CD14-positive monocyte (primary cell): ENCODE measurements around the gene TMEM179. TPM values are rescaled to one million over a fixed set of nuclear protein-coding genes. Genes with fewer than 3 reads are reported as not detected.

Source experiments
- DNase-seq, 3 donors: peaks; one replicate each; pipeline ENCODE4 v3.0.0-alpha.2; 2011 to 2022
- H2AFZ ChIP-seq: 2 replicates; pipeline ENCODE4 v1.6.0; 2012; ENCODE audit warnings: mild to moderate bottlenecking, low read depth, low read length, inconsistent platforms; ENCODE audit not compliant: insufficient read depth, poor library complexity, severe bottlenecking
- H3K27ac ChIP-seq, 2 donors: 1 replicate in 1 of 2; 2 replicates in 1 of 2; pipeline ENCODE4 v1.5.1; 2012 to 2013; ENCODE audit warnings: low read length in 2 of 2, control low read depth in 1 of 2, inconsistent platforms in 1 of 2, low read depth in 1 of 2, mild to moderate bottlenecking in 1 of 2
- H3K27me3 ChIP-seq, 2 donors: one replicate each; pipeline versions ENCODE4 v1.6.0 to v1.6.1; 2011 to 2013; ENCODE audit warnings: low read length in 2 of 2; ENCODE audit not compliant: control insufficient read depth in 2 of 2, insufficient read depth in 2 of 2
- H3K36me3 ChIP-seq, 2 donors: replicated peaks in 1 of 2; 1 replicate in 1 of 2; 2 replicates in 1 of 2; pipeline versions ENCODE4 v1.5.1 to v1.6.1; 2012 to 2013; ENCODE audit warnings: low read length in 2 of 2, control low read depth in 1 of 2, inconsistent platforms in 1 of 2, mild to moderate bottlenecking in 1 of 2; ENCODE audit not compliant: insufficient read depth in 2 of 2, control insufficient read depth in 1 of 2
- H3K4me1 ChIP-seq, 2 donors: 1 replicate in 1 of 2; 2 replicates in 1 of 2; pipeline versions ENCODE4 v1.5.1 to v1.6.1; 2012 to 2013; ENCODE audit warnings: low read length in 2 of 2, control low read depth in 1 of 2, inconsistent platforms in 1 of 2, mild to moderate bottlenecking in 1 of 2, moderate library complexity in 1 of 2; ENCODE audit not compliant: insufficient read depth in 2 of 2, control insufficient read depth in 1 of 2
- H3K4me2 ChIP-seq: replicated peaks from 2 replicates; pipeline ENCODE3; 2012; ENCODE audit warnings: low read length, moderate library complexity, mild to moderate bottlenecking; ENCODE audit not compliant: poor library complexity, severe bottlenecking; ENCODE audit errors: extremely low read depth
- H3K4me3 ChIP-seq, 3 experiments: fragments of 200-600 bp in 1 of 3; sonication (generic) in 1 of 3; replicated peaks in 1 of 3; 1 replicate in 2 of 3; 2 replicates in 1 of 3; pipeline ENCODE4 v1.5.1; 2011 to 2013; ENCODE audit warnings: low read length in 3 of 3, mild to moderate bottlenecking in 3 of 3, control low read depth in 2 of 3, low read depth in 2 of 3, inconsistent platforms in 1 of 3, moderate library complexity in 1 of 3
- H3K79me2 ChIP-seq: 2 replicates; pipeline ENCODE4 v1.6.0; 2012; ENCODE audit warnings: mild to moderate bottlenecking, control low read depth, inconsistent platforms, low read length, moderate library complexity; ENCODE audit not compliant: insufficient read depth
- H3K9ac ChIP-seq: 2 replicates; pipeline ENCODE4 v1.6.0; 2017; ENCODE audit warnings: low read length, mild to moderate bottlenecking; ENCODE audit not compliant: insufficient read depth, poor library complexity, severe bottlenecking
- H3K9me3 ChIP-seq, 2 donors: replicated peaks in 1 of 2; 1 replicate in 1 of 2; 2 replicates in 1 of 2; pipeline versions ENCODE4 v1.5.1 to v1.6.1; 2012 to 2013; ENCODE audit warnings: low read length in 2 of 2, control low read depth in 1 of 2; ENCODE audit not compliant: control insufficient read depth in 1 of 2, insufficient read depth in 1 of 2
- H4K20me1 ChIP-seq: 2 replicates; pipeline ENCODE4 v1.6.0; 2012; ENCODE audit warnings: mild to moderate bottlenecking, low read length, control low read depth, moderate library complexity; ENCODE audit not compliant: insufficient read depth
- H3K27ac Mint-ChIP-seq, 7 donors: one replicate each; pipeline ENCODE4 v1.8.0; 2020; ENCODE audit warnings: mild to moderate bottlenecking in 7 of 7, mixed read lengths in 7 of 7, moderate library complexity in 6 of 7, inconsistent platforms in 2 of 7
- H3K27me3 Mint-ChIP-seq, 3 donors: one replicate each; pipeline ENCODE4 v1.8.0; 2021 to 2022; ENCODE audit warnings: low read depth in 3 of 3, mild to moderate bottlenecking in 3 of 3, mixed read lengths in 3 of 3, moderate library complexity in 3 of 3, inconsistent platforms in 1 of 3
- H3K36me3 Mint-ChIP-seq, 2 donors: one replicate each; pipeline ENCODE4 v1.8.0; 2020; ENCODE audit warnings: mixed read lengths in 2 of 2, inconsistent platforms in 1 of 2, mild to moderate bottlenecking in 1 of 2
- H3K4me1 Mint-ChIP-seq: one replicate; pipeline ENCODE4 v1.8.0; 2020; ENCODE audit warnings: mild to moderate bottlenecking, mixed read lengths
- H3K4me3 Mint-ChIP-seq, 2 donors: one replicate each; pipeline ENCODE4 v1.8.0; 2020; ENCODE audit warnings: mild to moderate bottlenecking in 2 of 2, mixed read lengths in 2 of 2, moderate library complexity in 1 of 2
- H3K9me3 Mint-ChIP-seq, 7 donors: one replicate each; pipeline ENCODE4 v1.8.0; 2020 to 2022; ENCODE audit warnings: mixed read lengths in 7 of 7, mild to moderate bottlenecking in 6 of 7, moderate library complexity in 6 of 7, inconsistent platforms in 2 of 7
- CTCF ChIP-seq: fragments of 200-600 bp; IDR thresholded peaks from one replicate; pipeline ENCODE4 v1.8.0; 2022; ENCODE audit warnings: antibody characterized with exemption, mild to moderate bottlenecking
- WGBS: methylation state at CpG from one replicate; pipeline ENCODE4 v1.1.5; 2013; ENCODE audit warnings: missing lambda C conversion rate; ENCODE audit not compliant: insufficient coverage; 5-methylcytosine and 5-hydroxymethylcytosine counted together
- intact Hi-C, 2 donors: fragments of 100-400 bp; cut with micrococcal nuclease; formaldehyde crosslinking; loops; one replicate each; pipeline versions ENCODE4 v1.15.0 to v1.15.1; 2023
- polyA plus RNA-seq, 3 donors: library from polyadenylated mRNA; depleted of rRNA in 1 of 3; unstranded in 2 of 3; stranded (reverse) in 1 of 3; fragments of 300-500 nt in 2 of 3; fragments of >200 nt in 1 of 3; fragmentation: Illumina TruSeq in 2 of 3; gene quantifications; 1 replicate in 2 of 3; 2 replicates in 1 of 3; pipeline ENCODE4 v1.2.3, GENCODE V29; 2012 to 2021

Gene TMEM179
- polyA plus RNA-seq, 3 donors = not detected

GRCh38 chr14:104584557-104584956, 20.0 kb downstream of the TMEM179 start:
- Histone ChIP-seq H2AFZ (no peak overlapping the region), H3K9ac (no peak overlapping the region), H3K36me3 (no peaks in the 10 kb centered on the region), H3K4me1 (no peaks in the 10 kb centered on the region), H3K79me2 (no peaks in the 10 kb centered on the region), H3K4me2 (no peak overlapping the region), H3K27me3 (no peaks in the 10 kb centered on the region), H4K20me1 (no peaks in the 10 kb centered on the region), H3K9me3 (no peaks in the 10 kb centered on the region), H3K27ac (no peak overlapping the region), H3K4me3 (no peak overlapping the region)
- Mint-ChIP-seq H3K27ac (no peak overlapping the region), H3K36me3 (no peaks in the 10 kb centered on the region), H3K27me3 (peaks cover 1 to 3% (median 3%) of the 10 kb centered on the region in 3 donors), H3K4me3 (no peak overlapping the region), H3K4me1 (no peaks in the 10 kb centered on the region), H3K9me3 (no peaks in the 10 kb centered on the region)
- TF ChIP-seq CTCF = no peak
- no peak for DNase-seq
- WGBS = 81% methylated on average over 10 of the region's 10 CpGs
- intact Hi-C loops = no loop called here

GRCh38 chr14:104583424-104584306, 20.9 kb downstream of the TMEM179 start:
- Histone ChIP-seq H3K4me2 (no peak overlapping the region), H3K9ac (no peak overlapping the region), H3K79me2 (no peaks in the 10 kb centered on the region), H2AFZ (no peak overlapping the region), H3K27me3 (no peaks in the 10 kb centered on the region), H3K4me3 (no peak overlapping the region), H4K20me1 (no peaks in the 10 kb centered on the region), H3K9me3 (no peaks in the 10 kb centered on the region), H3K36me3 (no peaks in the 10 kb centered on the region), H3K27ac (no peak overlapping the region), H3K4me1 (no peaks in the 10 kb centered on the region)
- Mint-ChIP-seq H3K4me3 (no peak overlapping the region), H3K27ac (no peak overlapping the region), H3K9me3 (no peaks in the 10 kb centered on the region), H3K27me3 (peaks cover 1 to 5% (median 3%) of the 10 kb centered on the region in 3 donors), H3K36me3 (no peaks in the 10 kb centered on the region), H3K4me1 (no peaks in the 10 kb centered on the region)
- intact Hi-C loops = no loop called here
- no peak for TF ChIP-seq CTCF
- no peak for DNase-seq
- WGBS = 84% methylated on average over 25 of the region's 27 CpGs
